Neural crest cell (in vitro differentiated cells): ENCODE measurements around the gene TMPO. TPM values are rescaled to one million over a fixed set of nuclear protein-coding genes. Genes with fewer than 3 reads are reported as not detected.
A peak's percentile ranks its signal among the peaks of the same experiment; 100 is the strongest.

Experiments used
- DNase-seq: peaks from one replicate; pipeline ENCODE4 v3.0.0; 2021; ENCODE audit warnings: low read depth, mixed read lengths, low spot score
- H3K27ac Mint-ChIP-seq: one replicate; pipeline ENCODE4 v1.8.0; 2021; ENCODE audit warnings: mild to moderate bottlenecking, mixed read lengths; ENCODE audit not compliant: unreplicated experiment
- H3K27me3 Mint-ChIP-seq: 2 replicates; pipeline ENCODE4 v1.8.0; 2021; ENCODE audit warnings: low read depth, mild to moderate bottlenecking, mixed read lengths
- H3K36me3 Mint-ChIP-seq: 2 replicates; pipeline ENCODE4 v1.8.0; 2021; ENCODE audit warnings: low read depth, mild to moderate bottlenecking, mixed read lengths
- H3K4me1 Mint-ChIP-seq: 2 replicates; pipeline ENCODE4 v1.8.0; 2021; ENCODE audit warnings: mixed read lengths
- H3K4me3 Mint-ChIP-seq: one replicate; pipeline ENCODE4 v1.8.0; 2021; ENCODE audit warnings: mild to moderate bottlenecking, mixed read lengths
- H3K9me3 Mint-ChIP-seq: 2 replicates; pipeline ENCODE4 v1.8.0; 2021; ENCODE audit warnings: mixed read lengths
- total RNA-seq: library from RNA; stranded (reverse); gene quantifications from 2 replicates; pipeline ENCODE4 v1.2.1, GENCODE V29; 2021
- TF ChIP-seq, protein P1 (sequence below): fragments of 200-600 bp; sonication (generic); conservative IDR thresholded peaks from 2 replicates; pipeline ENCODE4 v1.5.0; 2021; ENCODE audit warnings: antibody characterized with exemption, mild to moderate bottlenecking

The TMPO gene
- total RNA-seq, 1 donor from 2014 or later, result 305 TPM

DNA sequence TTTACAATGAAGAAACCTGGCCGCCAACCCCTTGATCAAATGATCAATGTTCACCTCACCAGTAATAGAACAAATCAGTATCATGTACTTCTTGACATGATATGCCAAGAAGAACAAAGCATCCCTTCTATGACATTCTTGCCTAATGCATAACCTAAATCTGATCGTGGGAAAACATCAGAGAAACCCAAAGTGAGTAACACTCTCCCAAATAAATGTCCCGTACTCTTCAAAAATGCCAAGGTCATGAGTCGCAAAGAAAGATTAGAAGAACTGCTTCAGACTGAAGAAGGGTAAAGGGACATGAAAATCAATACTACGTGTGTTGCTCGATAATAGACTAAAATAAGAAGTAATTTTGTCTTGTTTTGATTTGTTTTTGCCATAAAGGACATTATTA, 66.7 kb downstream of the TMPO start:
- no peaks in the 10 kb centered on the region for H3K9me3 Mint-ChIP-seq

DNA sequence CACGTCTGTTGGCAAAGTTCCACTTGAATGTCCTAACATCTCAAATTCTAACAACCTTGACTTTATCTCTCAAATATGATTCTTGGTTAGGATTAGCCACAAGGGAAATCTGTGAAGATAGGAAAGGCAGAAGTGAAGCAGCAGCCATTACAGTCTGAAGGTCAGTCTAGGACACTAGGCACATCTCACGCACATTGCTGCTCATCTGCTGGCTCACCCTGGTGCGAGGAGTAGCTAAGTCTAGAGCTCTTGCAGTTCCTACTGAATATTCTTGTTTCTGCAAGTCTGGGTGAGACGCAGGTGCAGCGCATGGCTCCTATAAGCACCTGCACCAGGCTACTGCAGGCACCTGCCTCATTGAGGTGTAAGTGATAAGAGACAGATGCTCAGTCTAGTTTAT, 71.7 kb downstream of the TMPO start:
- Mint-ChIP-seq H3K9me3 (no peaks in the 10 kb centered on the region), H3K27me3 (no peaks in the 10 kb centered on the region), H3K4me3 (no peak overlapping the region), H3K27ac (no peak overlapping the region), H3K4me1 (no peaks in the 10 kb centered on the region), H3K36me3 (no peaks in the 10 kb centered on the region)
- TF ChIP-seq, protein P1, sequence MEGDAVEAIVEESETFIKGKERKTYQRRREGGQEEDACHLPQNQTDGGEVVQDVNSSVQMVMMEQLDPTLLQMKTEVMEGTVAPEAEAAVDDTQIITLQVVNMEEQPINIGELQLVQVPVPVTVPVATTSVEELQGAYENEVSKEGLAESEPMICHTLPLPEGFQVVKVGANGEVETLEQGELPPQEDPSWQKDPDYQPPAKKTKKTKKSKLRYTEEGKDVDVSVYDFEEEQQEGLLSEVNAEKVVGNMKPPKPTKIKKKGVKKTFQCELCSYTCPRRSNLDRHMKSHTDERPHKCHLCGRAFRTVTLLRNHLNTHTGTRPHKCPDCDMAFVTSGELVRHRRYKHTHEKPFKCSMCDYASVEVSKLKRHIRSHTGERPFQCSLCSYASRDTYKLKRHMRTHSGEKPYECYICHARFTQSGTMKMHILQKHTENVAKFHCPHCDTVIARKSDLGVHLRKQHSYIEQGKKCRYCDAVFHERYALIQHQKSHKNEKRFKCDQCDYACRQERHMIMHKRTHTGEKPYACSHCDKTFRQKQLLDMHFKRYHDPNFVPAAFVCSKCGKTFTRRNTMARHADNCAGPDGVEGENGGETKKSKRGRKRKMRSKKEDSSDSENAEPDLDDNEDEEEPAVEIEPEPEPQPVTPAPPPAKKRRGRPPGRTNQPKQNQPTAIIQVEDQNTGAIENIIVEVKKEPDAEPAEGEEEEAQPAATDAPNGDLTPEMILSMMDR, result no peak
- DNase-seq, result no peak

More for the DNA sequence above, 66.7 kb downstream of the TMPO start:
- no peak overlapping the region for H3K4me3 Mint-ChIP-seq
- H3K36me3 Mint-ChIP-seq, result no peaks in the 10 kb centered on the region
- TF ChIP-seq, protein P1, result no peak
- no peak for DNase-seq
- H3K27ac Mint-ChIP-seq, result no peak overlapping the region
- no peaks in the 10 kb centered on the region for H3K4me1 Mint-ChIP-seq
- no peaks in the 10 kb centered on the region for H3K27me3 Mint-ChIP-seq

DNA sequence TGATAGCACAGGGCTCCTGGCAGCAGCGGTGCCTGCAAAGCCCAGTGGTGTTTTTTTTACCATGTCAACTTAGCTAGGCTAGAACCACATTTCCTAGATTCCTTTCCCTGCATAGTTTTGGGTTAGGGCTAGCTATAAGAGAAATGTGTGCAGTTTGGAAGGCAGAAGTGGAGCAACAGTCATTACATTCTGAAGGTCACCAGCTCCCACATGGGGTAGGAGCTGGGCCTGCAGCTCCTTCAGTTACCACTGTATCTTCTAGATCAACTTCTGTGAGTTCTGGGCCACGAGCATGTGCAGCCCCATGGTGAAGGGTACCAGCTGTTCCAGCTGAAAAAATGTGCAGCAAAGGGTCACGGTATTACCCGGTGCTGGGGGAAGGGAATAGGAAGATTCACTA, 75.8 kb downstream of the TMPO start:
- Mint-ChIP-seq H3K4me3 (peak overlapping the region; percentile 67), H3K9me3 (no peaks in the 10 kb centered on the region), H3K36me3 (peaks cover 3% of the 10 kb centered on the region), H3K4me1 (peaks cover 25% of the 10 kb centered on the region), H3K27me3 (no peaks in the 10 kb centered on the region), H3K27ac (peak overlapping the region; percentile 22)
- TF ChIP-seq, protein P1, result no peak
- no peak for DNase-seq

DNA sequence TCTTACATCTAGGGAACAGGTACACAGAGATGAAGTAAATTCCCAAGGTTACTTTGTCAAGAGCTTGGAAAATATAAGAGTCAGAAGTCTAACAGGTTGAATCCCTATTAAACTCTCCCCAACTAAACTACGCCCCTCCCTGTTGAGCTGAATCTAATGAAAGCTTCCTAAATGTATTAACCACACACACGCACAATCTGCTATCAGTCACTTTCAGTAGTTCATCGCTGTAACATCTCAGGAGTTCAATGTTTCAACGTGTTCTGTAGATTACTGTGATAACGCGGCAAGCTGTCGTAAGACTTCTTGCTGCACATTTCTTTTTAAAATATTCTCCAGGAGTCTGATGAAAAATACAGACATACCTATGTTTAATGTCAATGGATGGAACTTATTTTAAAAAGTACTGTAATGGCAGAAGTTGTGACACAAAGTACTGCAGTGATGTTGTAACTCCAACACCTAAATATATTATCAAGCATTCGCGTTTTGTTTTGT, 77.5 kb downstream of the TMPO start:
- no peak for DNase-seq
- Mint-ChIP-seq H3K36me3 (peaks cover 4% of the 10 kb centered on the region), H3K4me3 (peak overlapping the region; percentile 95), H3K27ac (peak overlapping the region; percentile 96), H3K27me3 (no peaks in the 10 kb centered on the region), H3K9me3 (no peaks in the 10 kb centered on the region), H3K4me1 (peaks cover 25% of the 10 kb centered on the region)
- TF ChIP-seq, protein P1, result no peak

DNA sequence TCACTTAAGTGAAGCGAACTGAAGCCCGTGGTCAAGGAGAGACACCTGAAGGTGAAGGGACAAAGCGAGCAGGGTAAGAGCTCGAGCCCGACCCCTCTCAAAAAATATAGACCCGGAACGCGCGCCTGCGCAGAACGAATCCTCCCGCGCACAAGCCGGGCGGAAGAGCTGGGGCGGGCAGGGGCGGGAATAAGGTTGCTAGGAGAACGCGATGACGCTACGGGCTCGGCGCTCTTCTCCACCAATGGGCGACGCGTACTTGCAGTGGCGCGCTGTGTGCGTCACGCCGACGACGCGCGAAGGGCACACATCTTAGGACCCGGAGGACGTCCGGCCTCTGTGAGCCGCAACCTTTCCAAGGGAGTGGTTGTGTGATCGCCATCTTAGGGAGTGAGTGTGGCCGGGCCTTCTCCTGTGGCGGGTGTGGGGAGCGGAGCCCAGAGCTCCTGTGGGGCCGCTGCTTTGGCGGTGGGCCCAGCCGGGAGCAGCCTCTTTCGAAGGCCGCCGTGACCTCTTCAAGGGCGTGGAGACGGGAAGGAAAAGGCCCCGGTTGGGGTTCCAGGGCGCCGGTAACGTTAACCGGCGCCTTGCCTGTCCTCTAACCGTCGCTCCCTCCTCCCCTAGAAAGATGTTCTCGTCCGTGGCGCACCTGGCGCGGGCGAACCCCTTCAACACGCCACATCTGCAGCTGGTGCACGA, 78.1 kb downstream of the TMPO start, which contains the start of gene SLC25A3:
SLC25A3 (plus strand) TSS at position 336 of the 699 bp plus-strand sequence; CDS start at position 629, 293 bp downstream.
- Mint-ChIP-seq H3K27me3 (no peaks in the 10 kb centered on the region), H3K36me3 (peaks cover 8% of the 10 kb centered on the region), H3K4me1 (peaks cover 25% of the 10 kb centered on the region), H3K9me3 (no peaks in the 10 kb centered on the region), H3K4me3 (peak within 1 kb of the TSS; percentile 95), H3K27ac (peak within 1 kb of the TSS; percentile 96)
- TF ChIP-seq, protein P1, result no peak
- DNase-seq, result peak; percentile 83
